GM18499 (cell line): ENCODE results near the gene LDLRAD3.

Experiments
- ATAC-seq: cut with Tn5 transposase; IDR thresholded peaks from one replicate; pipeline ENCODE4 v1.9.1; 2021; ENCODE audit warnings: moderate number of reproducible peaks; ENCODE audit not compliant: insufficient read depth, unreplicated experiment

The LDLRAD3 gene

GRCh38 chr11:36013950-36014897, 70.4 kb downstream of the LDLRAD3 start:
- no peak for ATAC-seq

- no peak for ATAC-seq
Measured at GRCh38 chr11:36014898-36015665, 71.2 kb downstream of the LDLRAD3 start.

GRCh38 chr11:36015799-36016198, 71.9 kb downstream of the LDLRAD3 start:
- ATAC-seq, result no peak

DNA sequence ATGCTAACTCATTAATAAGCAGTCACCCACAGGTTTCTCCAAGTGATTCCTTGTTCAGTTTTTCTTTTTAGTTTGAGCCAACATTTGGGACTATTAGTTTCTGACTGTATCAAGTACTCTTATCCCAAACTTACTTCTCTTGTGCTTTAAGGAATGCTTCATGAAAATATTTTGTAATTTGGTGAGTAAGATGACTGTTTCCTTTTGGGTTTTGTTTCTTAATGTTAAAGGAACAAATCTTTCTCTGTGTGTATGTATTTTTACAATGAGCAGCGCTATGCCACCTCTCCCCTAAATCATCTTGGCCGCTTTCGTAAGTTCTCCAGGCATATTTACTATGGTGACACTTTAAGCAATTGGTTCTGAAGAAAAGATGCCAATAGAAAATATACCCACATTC, 72.4 kb downstream of the LDLRAD3 start:
- ATAC-seq, result no peak

DNA sequence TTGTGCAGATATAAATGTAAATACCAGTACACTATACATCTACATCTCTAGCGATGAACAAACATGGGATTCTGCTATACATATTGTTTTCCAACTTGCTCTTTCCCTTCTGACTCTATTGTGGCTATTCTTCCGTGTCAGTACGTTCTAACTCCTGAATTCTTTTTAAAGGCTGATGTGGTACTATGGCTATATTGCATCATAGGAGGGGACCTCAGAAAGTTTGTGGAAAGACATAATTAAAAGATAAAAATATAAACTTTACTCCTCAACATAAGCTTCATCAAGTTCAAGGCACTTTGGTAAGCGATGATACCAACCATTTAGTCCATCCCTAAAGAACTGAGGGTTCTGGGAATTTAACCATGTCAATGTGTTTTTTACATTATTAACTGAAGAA, 72.8 kb downstream of the LDLRAD3 start:
- no peak for ATAC-seq

GRCh38 chr11:36019005-36019596, 75.2 kb downstream of the LDLRAD3 start:
- ATAC-seq, result no peak

GRCh38 chr11:36019722-36020121, 75.9 kb downstream of the LDLRAD3 start:
- ATAC-seq, result no peak

DNA sequence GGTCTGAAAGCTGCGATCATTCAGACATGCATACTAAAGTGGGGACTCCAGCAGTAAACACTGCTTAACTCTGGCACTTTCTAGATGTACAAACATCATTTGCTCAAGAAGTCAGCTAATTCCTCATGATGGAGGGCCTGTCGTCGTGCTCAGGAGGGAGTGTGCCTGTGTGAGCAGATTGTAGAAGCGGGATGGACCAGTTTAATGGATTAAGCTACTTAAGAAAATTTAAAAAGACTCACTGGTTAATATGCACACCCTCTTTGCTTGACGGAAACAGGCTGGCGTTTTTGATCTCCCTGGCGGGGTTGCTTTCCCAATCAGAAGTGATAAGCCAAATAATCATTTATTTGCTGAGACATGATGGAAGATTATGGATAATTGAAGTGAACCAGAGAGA, 79.0 kb downstream of the LDLRAD3 start:
- no peak for ATAC-seq

GRCh38 chr11:36023922-36024321, 80.1 kb downstream of the LDLRAD3 start:
- no peak for ATAC-seq

DNA sequence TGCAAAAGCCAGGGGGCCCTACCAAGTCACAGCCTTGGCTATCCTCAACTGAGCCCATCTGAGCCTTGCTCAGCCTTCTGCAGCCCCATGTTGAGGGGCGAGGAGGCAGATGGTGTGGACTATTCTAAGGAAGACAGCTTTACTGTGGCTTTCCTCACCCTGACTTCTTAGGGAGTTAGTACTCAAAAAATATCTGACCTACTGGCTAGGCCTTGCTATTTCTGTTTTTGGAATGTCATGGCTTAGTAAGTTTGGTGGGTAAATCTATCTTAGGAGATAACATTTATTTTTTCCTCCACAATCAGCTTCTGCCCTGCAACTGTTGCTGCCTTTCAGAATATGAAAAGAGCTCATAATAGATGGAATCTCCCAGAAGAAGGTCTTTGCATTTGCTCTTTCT, 80.9 kb downstream of the LDLRAD3 start:
- ATAC-seq, result no peak

GRCh38 chr11:36026315-36026968, 82.6 kb downstream of the LDLRAD3 start:
- ATAC-seq, result no peak

GRCh38 chr11:36027731-36028130, 83.9 kb downstream of the LDLRAD3 start:
- no peak for ATAC-seq

- no peak for ATAC-seq
Measured at GRCh38 chr11:36029616-36030015, 85.8 kb downstream of the LDLRAD3 start.

DNA sequence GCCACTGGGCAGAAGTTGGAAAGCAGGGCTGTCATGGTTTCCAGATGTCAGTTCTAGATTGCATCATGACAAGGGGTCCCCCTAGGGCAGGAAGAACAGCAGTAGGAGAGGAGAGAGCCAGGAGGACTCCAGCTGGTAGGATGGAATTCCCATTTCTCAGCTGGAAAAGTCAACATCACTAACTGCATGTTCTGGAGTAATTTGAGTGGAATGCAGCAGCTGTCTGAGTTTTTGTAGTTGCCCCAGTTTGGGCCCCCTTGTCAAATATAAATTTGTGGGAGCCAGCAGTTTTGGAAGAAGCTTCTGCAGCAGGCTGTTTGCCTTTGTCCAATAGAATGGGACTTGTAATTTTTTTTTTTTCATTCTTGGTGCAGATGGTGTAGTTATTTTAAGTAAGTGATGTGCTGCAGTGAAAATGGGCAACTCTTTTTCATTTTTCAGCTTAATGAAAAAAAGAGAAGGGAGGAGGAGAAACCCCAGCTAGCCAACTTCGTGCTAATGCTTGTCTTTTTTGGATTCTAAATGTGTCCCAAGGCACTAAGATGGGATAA, 86.9 kb downstream of the LDLRAD3 start:
- ATAC-seq, result no peak

GRCh38 chr11:36033082-36033751, 89.4 kb downstream of the LDLRAD3 start:
- ATAC-seq, result no peak

- no peak for ATAC-seq
Measured at GRCh38 chr11:36033936-36034335, 90.1 kb downstream of the LDLRAD3 start.

DNA sequence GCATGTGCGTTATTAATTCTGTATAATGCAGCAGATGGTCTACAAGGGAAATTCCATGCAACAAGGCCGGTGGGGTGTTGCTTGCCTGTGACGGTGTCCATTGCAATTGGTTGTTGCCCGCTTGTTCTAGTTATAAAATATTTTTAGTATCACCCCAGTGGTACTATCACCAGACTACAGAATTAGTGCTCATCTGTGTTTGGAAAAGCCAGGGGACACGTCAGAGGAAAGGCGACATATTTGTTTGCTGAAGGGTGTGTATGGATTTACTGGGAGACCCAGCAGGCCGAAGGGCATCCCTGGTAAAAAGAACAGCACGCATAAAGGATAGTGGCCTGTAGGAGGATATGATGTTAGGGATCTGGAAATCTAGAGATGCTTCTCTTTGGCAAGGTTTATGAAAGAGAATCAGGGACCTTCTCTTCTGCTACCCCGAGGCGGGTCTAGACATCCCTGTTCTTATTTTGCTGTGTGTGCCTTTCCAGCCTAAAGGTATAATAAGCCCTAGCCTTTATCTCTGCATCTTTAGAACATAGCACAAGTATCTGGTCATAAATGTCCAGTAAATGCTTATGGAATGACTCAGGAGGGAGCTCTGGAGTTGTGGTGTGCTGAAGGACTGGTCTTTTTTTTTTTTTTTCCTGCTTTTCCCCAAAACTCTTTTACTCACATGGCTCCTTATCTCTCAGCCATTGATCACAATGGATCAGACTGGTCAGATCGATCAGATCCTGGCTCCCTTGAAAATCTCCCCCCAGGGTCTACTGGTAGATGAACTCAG, 90.9 kb downstream of the LDLRAD3 start:
- ATAC-seq, result no peak

GRCh38 chr11:36035454-36035853, 91.6 kb downstream of the LDLRAD3 start:
- no peak for ATAC-seq

DNA sequence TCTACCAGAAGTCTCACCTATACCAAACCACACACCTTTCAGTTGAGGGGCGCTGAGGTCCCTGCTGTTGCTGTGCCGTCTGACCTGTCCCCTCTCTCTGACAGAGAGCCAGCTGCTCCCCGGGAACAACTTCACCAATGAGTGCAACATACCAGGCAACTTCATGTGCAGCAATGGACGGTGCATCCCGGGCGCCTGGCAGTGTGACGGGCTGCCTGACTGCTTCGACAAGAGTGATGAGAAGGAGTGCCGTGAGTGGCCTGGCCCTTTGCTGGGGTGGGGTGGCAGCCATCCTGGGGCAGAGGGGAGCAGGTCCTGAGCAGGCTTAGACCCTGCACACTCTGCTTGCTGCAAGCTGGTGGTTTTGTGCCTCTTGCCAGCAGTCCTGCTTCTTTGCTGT, 92.1 kb downstream of the LDLRAD3 start:
- no peak for ATAC-seq
